K562 (cell line): ENCODE data around the gene WFDC1. TPM values are rescaled to one million over a fixed set of nuclear protein-coding genes. Genes with fewer than 3 reads are reported as not detected.

Experiments
- ATAC-seq: fragments of 200-7000 bp; cut with Tn5 transposase; 3 replicates; pipeline ENCODE4 v1.9.1; 2020; ENCODE audit warnings: moderate library complexity
- BruUV-seq: library from RNA; stranded (reverse); fragments of 400-500 nt; replicated peaks from 2 replicates; lab custom pipeline; 2021; lab: Mats Ljungman, UMichigan
- CTCF ChIA-PET: fragments of 300-600 bp; formaldehyde crosslinking; extraction: SDS; loops from one replicate; lab custom pipeline; 2021; ENCODE audit warnings: low intra/inter-chr PET ratio; lab: Yijun Ruan, JAX
- POLR2A ChIA-PET: fragments of 300-600, 350-650 bp; sonication (Branson Sonifier 250); formaldehyde crosslinking; extraction: SDS; loops from one replicate; lab custom pipeline; 2021; ENCODE audit warnings: antibody characterized with exemption, inconsistent platforms; lab: Yijun Ruan, JAX
- DNase-seq, 4 experiments: peaks; one replicate each; pipeline versions ENCODE4 v3.0.0 to v3.0.0-alpha.2; 2011 to 2018; ENCODE audit warnings: low spot score in 3 of 4, mixed read lengths in 3 of 4; ENCODE audit errors: extremely low read depth in 1 of 4
- FAIRE-seq: peaks from 2 replicates; lab custom pipeline; 2011; peaks lifted over from hg19 to GRCh38; lab: Jason Lieb, UNC
- H2AFZ ChIP-seq: 2 replicates; pipeline ENCODE4 v1.6.0; 2011; ENCODE audit warnings: low read depth, low read length, control low read depth, inconsistent platforms
- H3K27ac ChIP-seq: fragments of 200-600 bp; 3 replicates; pipeline ENCODE4 v1.8.0; 2011; ENCODE audit warnings: low read depth, mild to moderate bottlenecking, control low read depth, inconsistent platforms, low read length, moderate library complexity, mixed read lengths; ENCODE audit errors: extremely low read depth
- H3K27me3 ChIP-seq, 2 experiments: fragments of 300-600 bp in 1 of 2; 2 replicates in 1 of 2; 3 replicates in 1 of 2; pipeline versions ENCODE4 v1.6.0 to v1.8.0; 2011; ENCODE audit warnings: inconsistent platforms in 2 of 2, low read length in 2 of 2, mild to moderate bottlenecking in 1 of 2, mixed read lengths in 1 of 2, moderate library complexity in 1 of 2; ENCODE audit not compliant: control insufficient read depth in 2 of 2, insufficient read depth in 2 of 2
- H3K36me3 ChIP-seq: fragments of 300-600 bp; 3 replicates; pipeline ENCODE4 v1.8.0; 2011; ENCODE audit warnings: mild to moderate bottlenecking, low read length, inconsistent platforms; ENCODE audit not compliant: control insufficient read depth, insufficient read depth
- H3K4me1 ChIP-seq, 2 experiments: fragments of 200-600 bp in 1 of 2; replicated peaks in 1 of 2; 2 replicates in 1 of 2; 3 replicates in 1 of 2; pipeline versions ENCODE4 v1.5.1 to v1.8.0; 2011; ENCODE audit warnings: inconsistent platforms in 2 of 2, low read length in 2 of 2, mild to moderate bottlenecking in 1 of 2, mixed read lengths in 1 of 2, moderate library complexity in 1 of 2; ENCODE audit not compliant: control insufficient read depth in 2 of 2, insufficient read depth in 2 of 2
- H3K4me2 ChIP-seq: 2 replicates; pipeline ENCODE4 v1.6.1; 2011; ENCODE audit warnings: low read length, control low read depth, inconsistent platforms, mixed read lengths; ENCODE audit not compliant: insufficient read depth
- H3K4me3 ChIP-seq: fragments of 200-600 bp; sonication (generic), shearing (Covaris generic); 2 replicates; pipeline ENCODE4 v1.5.1; 2016; ENCODE audit warnings: control low read depth, inconsistent platforms
- H3K79me2 ChIP-seq: fragments of 200-600 bp; 3 replicates; pipeline ENCODE4 v1.8.0; 2011; ENCODE audit warnings: low read length, inconsistent platforms; ENCODE audit not compliant: control insufficient read depth, insufficient read depth
- H3K9ac ChIP-seq, 2 experiments: 2 replicates each; pipeline versions ENCODE4 v1.6.0 to v1.6.1; 2011; ENCODE audit warnings: low read depth in 2 of 2, low read length in 2 of 2, control low read depth in 1 of 2, inconsistent platforms in 1 of 2, mild to moderate bottlenecking in 1 of 2, mixed read lengths in 1 of 2; ENCODE audit not compliant: insufficient read depth in 1 of 2
- H3K9me1 ChIP-seq: one replicate; pipeline ENCODE4 v1.6.0; 2011; ENCODE audit warnings: inconsistent platforms, mild to moderate bottlenecking, low read length, moderate library complexity; ENCODE audit not compliant: control insufficient read depth, insufficient read depth
- H3K9me3 ChIP-seq: replicated peaks from 2 replicates; pipeline ENCODE4 v1.5.1; 2011; ENCODE audit warnings: low read depth, low read length, inconsistent platforms; ENCODE audit not compliant: control insufficient read depth, insufficient read depth
- H4K20me1 ChIP-seq: replicated peaks from 2 replicates; pipeline ENCODE4 v1.6.1; 2011; ENCODE audit warnings: low read length, inconsistent platforms, mixed read lengths; ENCODE audit not compliant: control insufficient read depth, insufficient read depth
- LARP7 ChIP-seq: fragments of 450-650 bp; IDR thresholded peaks from 2 replicates; pipeline ENCODE4 v1.6.1; 2016
- WGBS: fragments of 100-300 bp; shearing (Covaris generic); methylation state at CpG from one replicate; pipeline ENCODE4 v1.1.6; 2016; ENCODE audit warnings: low coverage, mixed read lengths; ENCODE audit not compliant: insufficient coverage; ENCODE audit errors: missing lambda C conversion rate; 5-methylcytosine and 5-hydroxymethylcytosine counted together
- in situ Hi-C: fragments of 300-500 bp; cut with MboI; formaldehyde crosslinking; loops from 4 replicates; pipeline ENCODE4 v1.15.0; 2018; ENCODE audit warnings: inconsistent platforms, mixed read lengths
- intact Hi-C: fragments of 100-400 bp; cut with micrococcal nuclease; formaldehyde crosslinking; loops from 2 replicates; pipeline ENCODE4 v1.14.2; 2022
- polyA plus RNA-seq, 8 experiments: library from polyadenylated mRNA; depleted of rRNA in 4 of 8; stranded (reverse) in 5 of 8; unstranded in 3 of 8; fragments of >200 nt; fragmentation: Nextera tagmentation in 2 of 8; fragmentation: Illumina TruSeq in 1 of 8; extraction: Ambion mirVana in 2 of 8; extraction: Trizol in 1 of 8; gene quantifications; 2 replicates each; pipeline versions ENCODE4 v1.2.1 to v1.2.3, GENCODE V29; 2011 to 2014; ENCODE audit warnings: inconsistent platforms in 1 of 8, missing spikeins in 1 of 8
- total RNA-seq, 7 experiments: library from RNA; depleted of rRNA in 6 of 7; stranded (reverse); fragments of >200 nt in 6 of 7; fragmentation: Illumina TruSeq in 2 of 7; extraction: Trizol in 2 of 7; gene quantifications; 2 replicates each; pipeline versions ENCODE4 v1.2.1 to v1.2.3, GENCODE V29; 2011 to 2021; ENCODE audit warnings: low replicate concordance in 1 of 7
- TF ChIP-seq, protein P1 (sequence below): fragments of 450-650 bp; formaldehyde crosslinking; IDR thresholded peaks from 2 replicates; pipeline ENCODE4 v1.4.0; 2020; ENCODE audit warnings: mild to moderate bottlenecking, moderate library complexity

WFDC1 gene
- total and polyA plus RNA-seq, 9 of the 15 experiments (the other 6 are each of a cell fraction or from before 2014, with no cell fraction given) = not detected

- Histone ChIP-seq H3K4me2 (no peak overlapping the region), H3K4me1 (no peaks in the 10 kb centered on the region), H2AFZ (no peak overlapping the region), H4K20me1 (peaks cover 22% of the 10 kb centered on the region), H3K27ac (no peak overlapping the region), H3K9me1 (no peaks in the 10 kb centered on the region), H3K27me3 (peaks cover 65 to 83% of the 10 kb centered on the region in 2 experiments), H3K9ac (no peak overlapping the region), H3K79me2 (no peaks in the 10 kb centered on the region), H3K9me3 (no peaks in the 10 kb centered on the region), H3K4me3 (no peak overlapping the region), H3K36me3 (no peaks in the 10 kb centered on the region)
- intact Hi-C loops = no loop called here
- ChIA-PET CTCF (interaction anchor here (0.6 kb wide), 1 partner anchor 1394 kb away, joined by 5 read pairs; no protein-coding TSS in a partner anchor), POLR2A (interaction anchor here (0.9 kb wide), 1 partner anchor 46 kb away, joined by 3 read pairs; no protein-coding TSS in a partner anchor)
- ATAC-seq = no peak
- DNase-seq = no peak
- no peak for TF ChIP-seq LARP7
- TF ChIP-seq, protein P1, sequence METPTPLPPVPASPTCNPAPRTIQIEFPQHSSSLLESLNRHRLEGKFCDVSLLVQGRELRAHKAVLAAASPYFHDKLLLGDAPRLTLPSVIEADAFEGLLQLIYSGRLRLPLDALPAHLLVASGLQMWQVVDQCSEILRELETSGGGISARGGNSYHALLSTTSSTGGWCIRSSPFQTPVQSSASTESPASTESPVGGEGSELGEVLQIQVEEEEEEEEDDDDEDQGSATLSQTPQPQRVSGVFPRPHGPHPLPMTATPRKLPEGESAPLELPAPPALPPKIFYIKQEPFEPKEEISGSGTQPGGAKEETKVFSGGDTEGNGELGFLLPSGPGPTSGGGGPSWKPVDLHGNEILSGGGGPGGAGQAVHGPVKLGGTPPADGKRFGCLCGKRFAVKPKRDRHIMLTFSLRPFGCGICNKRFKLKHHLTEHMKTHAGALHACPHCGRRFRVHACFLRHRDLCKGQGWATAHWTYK (CRISPR knock-in tag) = no peak
- in situ Hi-C loops = no loop called here
- FAIRE-seq = no peak
- 4% methylated on average over 28 of the region's 28 CpGs for WGBS
- BruUV-seq = no TSS peak
These were observed 7.7 kb downstream of the WFDC1 start for GRCh38 chr16:84302111-84302954.
